LNCAP (cell line): ENCODE data around the gene PAX3.

ENCODE experiments used
- TF ChIP-seq, protein P1 (sequence below): fragments of 450-650 bp; IDR thresholded peaks from 2 replicates; pipeline ENCODE4 v1.5.1; 2017; ENCODE audit warnings: mild to moderate bottlenecking

PAX3 gene

DNA sequence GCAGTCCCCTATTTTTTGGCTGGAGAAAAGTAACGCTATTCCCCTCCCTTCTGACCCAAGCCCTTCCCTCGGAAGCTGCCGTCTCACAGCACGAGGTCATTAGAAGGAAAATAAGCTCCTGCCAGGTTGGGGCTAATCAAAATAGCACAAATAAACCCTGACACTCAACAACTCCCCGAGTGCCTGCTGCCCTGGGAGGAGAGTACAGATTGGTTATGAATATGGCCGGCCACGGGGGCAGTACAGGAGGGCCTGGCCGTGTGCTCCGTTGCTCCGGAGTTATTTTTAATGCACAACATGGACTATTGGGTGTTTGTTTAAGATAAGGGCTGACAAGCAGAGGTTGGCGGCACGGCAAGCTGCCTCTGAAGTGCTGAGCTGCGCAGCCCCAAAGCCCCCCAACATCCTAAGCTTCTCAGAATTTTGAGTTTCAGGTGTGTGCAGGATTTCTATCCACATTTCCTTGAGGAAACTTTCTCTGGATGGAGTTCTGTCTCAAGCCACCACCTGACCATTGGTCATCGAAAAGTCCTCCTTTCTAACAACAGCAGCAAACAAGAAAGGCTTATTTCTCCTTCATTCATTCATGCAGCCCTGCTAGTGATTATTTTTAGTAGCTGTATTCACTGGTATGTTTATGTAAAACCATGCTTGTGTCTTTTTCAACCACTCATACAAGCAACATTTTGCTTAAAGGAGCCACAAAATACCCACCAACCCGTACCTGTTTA lies 58.7 kb downstream of the PAX3 start:
- TF ChIP-seq, protein P1, sequence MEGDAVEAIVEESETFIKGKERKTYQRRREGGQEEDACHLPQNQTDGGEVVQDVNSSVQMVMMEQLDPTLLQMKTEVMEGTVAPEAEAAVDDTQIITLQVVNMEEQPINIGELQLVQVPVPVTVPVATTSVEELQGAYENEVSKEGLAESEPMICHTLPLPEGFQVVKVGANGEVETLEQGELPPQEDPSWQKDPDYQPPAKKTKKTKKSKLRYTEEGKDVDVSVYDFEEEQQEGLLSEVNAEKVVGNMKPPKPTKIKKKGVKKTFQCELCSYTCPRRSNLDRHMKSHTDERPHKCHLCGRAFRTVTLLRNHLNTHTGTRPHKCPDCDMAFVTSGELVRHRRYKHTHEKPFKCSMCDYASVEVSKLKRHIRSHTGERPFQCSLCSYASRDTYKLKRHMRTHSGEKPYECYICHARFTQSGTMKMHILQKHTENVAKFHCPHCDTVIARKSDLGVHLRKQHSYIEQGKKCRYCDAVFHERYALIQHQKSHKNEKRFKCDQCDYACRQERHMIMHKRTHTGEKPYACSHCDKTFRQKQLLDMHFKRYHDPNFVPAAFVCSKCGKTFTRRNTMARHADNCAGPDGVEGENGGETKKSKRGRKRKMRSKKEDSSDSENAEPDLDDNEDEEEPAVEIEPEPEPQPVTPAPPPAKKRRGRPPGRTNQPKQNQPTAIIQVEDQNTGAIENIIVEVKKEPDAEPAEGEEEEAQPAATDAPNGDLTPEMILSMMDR, result no peak

DNA sequence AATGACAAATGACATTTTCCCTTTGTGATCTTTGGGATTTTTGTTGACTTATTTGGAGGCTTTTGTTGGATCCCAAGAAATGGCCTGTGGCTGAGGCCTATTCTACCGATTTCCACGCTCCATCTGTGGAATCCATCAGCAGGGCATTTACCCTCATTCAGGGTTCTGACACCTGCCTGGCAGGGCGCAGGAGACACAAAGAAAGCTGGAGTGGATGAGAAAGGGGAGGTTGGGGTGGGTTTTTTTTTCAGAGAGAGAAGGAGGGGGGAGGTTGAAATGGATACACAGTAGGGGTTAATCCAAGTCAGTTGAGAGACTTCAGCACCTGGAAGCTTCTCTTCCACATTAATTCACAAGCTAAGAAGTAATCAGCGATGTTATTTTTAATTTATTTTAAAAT lies 59.7 kb downstream of the PAX3 start:
- TF ChIP-seq, protein P1, result no peak

DNA sequence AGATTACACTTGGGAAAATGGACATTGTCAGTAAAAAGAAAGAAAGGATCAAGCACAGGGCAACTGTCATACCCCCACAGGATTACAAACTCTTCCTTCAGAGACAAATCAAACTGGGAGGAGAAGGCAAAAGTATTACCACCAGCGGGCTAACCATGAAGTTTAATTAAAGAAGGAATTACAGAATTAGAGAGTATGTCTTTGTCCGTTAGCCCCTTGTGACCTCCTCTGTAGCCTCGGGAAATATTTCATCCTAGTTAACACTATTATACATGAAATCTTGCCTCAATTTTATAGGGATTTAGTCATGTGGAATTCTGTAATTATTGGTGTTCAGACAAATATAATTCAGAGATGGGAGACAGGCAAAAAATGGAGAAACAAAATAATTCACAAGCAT lies 60.7 kb downstream of the PAX3 start:
- TF ChIP-seq, protein P1, result no peak

DNA sequence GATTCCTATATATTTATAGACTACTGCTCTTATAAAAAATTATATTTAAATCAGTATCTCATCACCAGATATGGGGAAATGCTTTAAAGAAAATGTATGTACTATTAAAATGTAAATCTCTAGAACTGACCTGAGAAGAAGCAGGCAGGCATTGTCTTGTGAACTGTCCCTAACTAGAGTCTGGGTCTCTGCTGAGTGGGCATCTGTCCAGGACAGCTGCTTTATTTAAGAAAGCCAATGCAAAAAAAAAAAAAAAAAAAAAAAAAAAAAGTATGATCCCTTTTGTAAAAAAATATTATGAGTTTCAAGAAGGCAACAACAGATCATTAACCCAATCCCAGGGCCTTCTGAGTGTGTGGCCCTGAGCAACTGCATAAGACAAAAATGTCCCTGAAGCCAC lies 66.0 kb downstream of the PAX3 start:
- TF ChIP-seq, protein P1, result no peak

DNA sequence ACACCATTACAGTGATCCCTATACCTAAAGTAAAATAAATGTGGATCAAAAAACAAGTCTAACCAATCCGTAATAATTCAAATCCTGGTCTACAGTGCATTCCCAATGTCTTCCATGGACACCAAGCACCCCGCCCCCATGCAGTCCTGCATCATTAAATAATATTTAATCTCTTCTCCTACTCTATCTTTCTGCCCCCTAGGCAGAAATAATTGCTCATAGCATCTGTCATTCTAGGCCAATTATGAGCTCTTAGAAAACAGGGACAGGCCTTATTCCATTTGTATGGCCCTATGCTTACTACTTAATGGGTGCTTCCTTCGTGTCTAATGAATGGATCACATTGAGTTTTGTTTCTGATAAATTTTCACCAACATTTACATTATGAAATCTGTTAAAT lies 66.4 kb downstream of the PAX3 start:
- TF ChIP-seq, protein P1, result no peak

DNA sequence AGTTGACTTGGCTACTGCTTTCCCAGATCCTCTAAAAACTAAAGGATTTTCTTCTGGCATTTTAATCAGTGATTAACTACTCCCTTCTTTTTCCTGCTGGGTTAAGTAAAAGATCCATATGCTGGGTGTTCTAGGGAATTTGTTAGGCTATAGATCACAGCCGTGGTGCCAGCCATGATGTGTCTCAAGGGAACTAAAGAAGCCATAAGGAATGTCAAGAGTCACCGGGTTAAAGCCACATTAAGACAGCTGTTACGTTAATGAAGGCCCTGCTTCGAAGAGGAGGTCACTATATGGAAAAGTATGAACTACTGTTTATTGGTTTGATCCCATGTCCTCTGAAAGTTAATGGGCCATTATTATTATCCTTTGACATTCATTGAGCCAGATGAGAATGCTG lies 70.7 kb downstream of the PAX3 start:
- TF ChIP-seq, protein P1, result no peak

DNA sequence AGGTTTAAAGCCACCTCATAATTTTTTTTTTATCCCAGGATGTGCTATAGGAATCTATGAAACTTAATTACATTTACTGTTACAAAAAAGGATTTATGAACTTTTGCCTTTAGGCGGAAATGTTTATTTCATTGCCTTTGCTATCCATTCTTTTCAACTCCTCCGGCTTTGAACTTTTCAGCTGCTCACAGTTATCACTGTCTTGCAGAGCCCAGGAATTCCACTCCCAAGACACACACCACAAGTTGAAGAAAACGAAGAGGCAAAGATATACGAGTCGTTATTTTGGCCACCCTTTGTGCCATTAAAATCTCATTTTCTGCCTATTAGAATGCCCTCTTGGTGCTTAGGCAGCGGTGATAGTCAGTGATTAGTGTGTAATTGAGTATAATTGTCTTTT lies 80.0 kb downstream of the PAX3 start:
- TF ChIP-seq, protein P1, result no peak

DNA sequence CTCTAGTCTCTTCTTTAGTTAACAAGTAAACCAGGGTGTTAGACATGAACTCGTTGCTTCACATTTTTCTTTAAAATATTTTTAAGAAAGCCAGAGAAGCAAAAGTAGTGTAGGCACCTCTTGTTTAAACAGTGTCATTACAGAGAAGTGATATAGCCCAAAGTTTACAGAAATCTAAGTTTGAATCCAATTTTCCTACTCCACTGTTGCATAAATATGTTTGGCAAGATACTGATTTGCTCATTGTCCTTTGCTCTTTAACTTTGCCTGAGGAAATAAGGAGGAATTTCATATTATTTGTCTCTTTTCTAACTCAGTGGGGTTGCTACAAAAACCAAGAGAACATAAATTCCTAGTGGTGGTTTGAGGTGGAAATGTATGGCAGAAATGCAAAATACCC lies 81.1 kb downstream of the PAX3 start:
- TF ChIP-seq, protein P1, result no peak
